ENCODE data around the gene ZNF516. TPM values are rescaled to one million over a fixed set of nuclear protein-coding genes. Genes with fewer than 3 reads are reported as not detected.

ZNF516 gene
- total RNA-seq, 4 donors from 2014 or later = 34.4 to 57.3 (median 39.5) TPM

DNA sequence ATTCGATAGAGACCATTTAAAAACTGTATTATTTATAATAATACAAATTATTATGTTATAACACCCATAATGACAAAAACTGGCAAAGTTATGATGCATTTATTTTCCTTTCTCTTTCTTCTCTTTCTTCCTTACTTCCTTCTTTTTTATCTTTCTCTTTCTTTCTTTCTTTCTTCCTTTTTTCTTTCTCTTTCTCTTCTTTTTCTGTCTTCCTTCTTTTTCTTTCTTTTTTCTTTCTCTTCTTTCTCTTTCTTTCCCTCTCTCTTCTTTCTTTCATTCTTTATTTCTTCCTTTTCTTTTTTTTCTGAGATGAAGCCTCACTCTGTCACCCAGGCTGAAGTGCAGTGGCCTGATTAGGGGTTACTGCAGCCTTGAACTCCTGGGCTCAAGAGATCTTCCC, 27.5 kb upstream of the ZNF516 start:
- no peak for DNase-seq (ENCODE audit: low spot score in 2 of 2)
- intact Hi-C loops (cut with DNase I; ENCODE audit: low total_unique reads) = no loop called here
- TF ChIP-seq POLR2A (IDR thresholded peaks at IDR 0.05) = no peak
- no peak for TF ChIP-seq CTCF (IDR thresholded peaks at IDR 0.05)
- H3K4me3 ChIP-seq (ENCODE audit: low read depth, poor library complexity, severe bottlenecking) = no peak overlapping the region
- WGBS, 2 donors = 93 to 96% methylated on average over 1 of the region's 1 CpG

DNA sequence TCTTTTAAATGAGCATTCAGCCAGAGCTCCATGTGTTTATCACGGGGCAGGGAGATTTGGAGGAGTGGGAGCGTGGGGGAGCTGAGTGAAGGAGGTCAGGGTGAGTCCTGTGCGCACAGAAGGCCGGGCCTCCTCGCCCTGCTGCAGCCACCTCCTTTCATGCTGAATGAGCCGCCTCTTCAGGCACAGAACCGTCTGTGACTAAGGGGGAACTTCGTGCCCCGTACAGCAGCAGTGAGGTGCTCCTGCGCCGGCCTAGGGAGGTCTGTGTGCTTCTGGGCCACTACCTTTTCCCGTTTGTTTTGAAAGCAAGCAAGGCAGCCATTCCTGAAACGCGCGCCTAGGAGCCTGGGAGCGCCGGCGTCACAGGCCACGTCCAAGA, 27.1 kb upstream of the ZNF516 start:
- TF ChIP-seq POLR2A (IDR thresholded peaks at IDR 0.05) = no peak
- no peak for TF ChIP-seq CTCF (IDR thresholded peaks at IDR 0.05)
- no peak overlapping the region for H3K4me3 ChIP-seq (ENCODE audit: low read depth, poor library complexity, severe bottlenecking)
- WGBS, 2 donors = 83 to 90% methylated on average over 19 of the region's 19 CpGs
- intact Hi-C loops (cut with DNase I; ENCODE audit: low total_unique reads) = no loop called here
- peak in 1 of 2 donors; percentile 74 for DNase-seq (ENCODE audit: low spot score in 2 of 2)

DNA sequence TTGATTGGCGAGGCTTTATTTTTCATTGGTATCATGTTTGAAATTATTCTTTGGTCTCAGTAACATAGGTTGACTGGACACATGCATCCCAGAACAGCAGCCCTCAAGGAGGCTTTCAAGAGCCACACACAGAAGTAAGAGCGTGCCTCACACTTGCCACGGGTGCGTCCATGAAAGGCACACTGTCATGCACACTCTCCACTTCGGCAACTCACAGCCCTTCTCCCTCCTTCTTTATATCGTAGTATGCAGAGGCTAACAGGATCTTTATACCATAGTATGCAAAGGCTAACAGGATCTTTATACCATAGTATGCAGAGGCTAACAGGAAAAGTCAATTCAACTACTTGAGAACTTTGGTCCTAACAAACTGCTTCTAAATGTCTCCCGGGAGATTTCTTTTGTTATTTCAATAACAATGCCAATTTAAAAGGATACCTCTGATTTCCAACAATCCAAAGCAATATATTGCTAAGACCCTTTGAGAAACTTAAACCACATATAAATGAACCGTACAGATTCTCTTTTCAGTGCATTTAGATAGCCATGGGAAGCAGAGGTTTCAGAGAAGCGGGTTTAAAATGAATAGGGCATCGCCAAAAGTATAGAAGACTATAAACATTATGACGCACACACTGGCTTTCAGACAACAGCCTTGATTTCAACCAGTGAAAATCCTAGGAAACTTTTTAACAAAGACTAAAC, 26.5 kb upstream of the ZNF516 start:
- intact Hi-C loops (cut with DNase I; ENCODE audit: low total_unique reads) = no loop called here
- H3K4me3 ChIP-seq (ENCODE audit: low read depth, poor library complexity, severe bottlenecking) = no peak overlapping the region
- WGBS, 2 donors = 85 to 90% methylated on average over 11 of the region's 11 CpGs
- TF ChIP-seq POLR2A (IDR thresholded peaks at IDR 0.05) = no peak
- TF ChIP-seq CTCF (IDR thresholded peaks at IDR 0.05) = no peak
- DNase-seq (ENCODE audit: low spot score in 2 of 2) = no peak

GRCh38 chr18:76518860-76519538, 24.0 kb upstream of the ZNF516 start:
- DNase-seq (ENCODE audit: low spot score in 2 of 2) = no peak
- TF ChIP-seq CTCF (IDR thresholded peaks at IDR 0.05) (no peak), POLR2A (IDR thresholded peaks at IDR 0.05) (no peak)
- WGBS, 2 donors = 53 to 56% methylated on average over 18 of the region's 18 CpGs
- H3K4me3 ChIP-seq (ENCODE audit: low read depth, poor library complexity, severe bottlenecking) = no peak overlapping the region
- intact Hi-C loops (cut with DNase I; ENCODE audit: low total_unique reads) = no loop called here

DNA sequence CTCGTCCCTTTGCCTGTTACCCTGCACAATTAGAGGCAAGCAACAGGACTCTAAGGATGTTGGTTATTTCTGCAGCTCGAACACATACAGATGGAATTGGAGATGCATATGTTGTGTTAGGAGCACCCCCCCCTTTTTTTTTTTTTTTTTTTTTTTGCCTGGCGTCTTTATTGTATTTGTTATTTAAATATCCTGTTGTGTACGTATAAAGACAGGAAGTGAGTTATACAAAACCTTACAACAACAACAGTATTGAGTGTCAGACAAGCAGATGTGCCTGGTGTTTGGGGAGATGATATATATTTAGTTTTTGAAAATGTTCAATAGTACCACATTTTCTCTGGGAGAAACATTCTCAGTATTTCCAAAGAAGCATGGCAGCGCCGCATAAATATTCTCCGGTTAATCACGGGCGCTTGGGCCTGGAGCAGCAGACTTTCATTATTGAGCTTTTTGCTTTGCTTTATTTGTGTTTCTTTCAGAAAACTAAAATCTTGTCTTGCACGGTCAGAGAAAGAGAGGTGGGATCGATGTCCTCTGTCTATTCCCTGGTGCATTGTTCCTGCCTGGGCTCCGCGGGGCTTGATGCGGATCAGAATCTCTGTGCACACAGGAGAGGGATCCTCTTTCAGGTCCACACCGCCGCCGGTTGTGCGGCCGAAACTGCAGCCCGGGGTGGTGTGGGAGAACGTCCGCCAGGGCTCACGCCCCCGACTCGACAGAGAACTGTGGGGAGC, 23.2 kb upstream of the ZNF516 start:
- DNase-seq (ENCODE audit: low spot score in 2 of 2) = peak in 1 of 2 donors; percentile 91
- no peak overlapping the region for H3K4me3 ChIP-seq (ENCODE audit: low read depth, poor library complexity, severe bottlenecking)
- TF ChIP-seq CTCF (IDR thresholded peaks at IDR 0.05) (no peak), POLR2A (IDR thresholded peaks at IDR 0.05) (no peak)
- intact Hi-C loops (cut with DNase I; ENCODE audit: low total_unique reads) = no loop called here
- WGBS, 2 donors = 34 to 42% methylated on average over 25 of the region's 25 CpGs
